Psoas muscle (tissue), 8 donors: ENCODE measurements around the gene P2RY6. TPM values are rescaled to one million over a fixed set of nuclear protein-coding genes. Genes with fewer than 3 reads are reported as not detected.

Experiments
- ATAC-seq, 4 donors: fragments of 200-7000 bp; cut with Tn5 transposase; one replicate each; pipeline ENCODE4 v1.9.1; 2020; ENCODE audit warnings: moderate library complexity in 3 of 4, mild to moderate bottlenecking in 2 of 4
- DNase-seq, 2 donors: peaks; one replicate each; pipeline ENCODE4 v3.0.0-alpha.2; 2020
- H3K27ac ChIP-seq: fragments of 200-600 bp; one replicate; pipeline ENCODE4 v1.8.0; 2022
- H3K27me3 ChIP-seq, 3 donors: fragments of 200-600 bp in 1 of 3; one replicate each; pipeline versions ENCODE4 v1.6.1 to v1.8.0; 2013 to 2022; ENCODE audit warnings: low read length in 2 of 3, mild to moderate bottlenecking in 2 of 3, moderate library complexity in 1 of 3; ENCODE audit not compliant: insufficient read depth in 3 of 3
- H3K36me3 ChIP-seq, 2 donors: fragments of 200-600 bp in 1 of 2; one replicate each; pipeline versions ENCODE4 v1.6.1 to v1.8.0; 2013 to 2022; ENCODE audit warnings: low read depth in 1 of 2, mild to moderate bottlenecking in 1 of 2, moderate library complexity in 1 of 2; ENCODE audit not compliant: insufficient read depth in 1 of 2
- H3K4me1 ChIP-seq: fragments of 200-600 bp; one replicate; pipeline ENCODE4 v1.8.0; 2022
- H3K4me3 ChIP-seq: fragments of 200-600 bp; one replicate; pipeline ENCODE4 v1.8.0; 2022; ENCODE audit warnings: mild to moderate bottlenecking
- H3K9me3 ChIP-seq: fragments of 200-600 bp; one replicate; pipeline ENCODE4 v1.8.0; 2022
- CTCF ChIP-seq: fragments of 200-600 bp; IDR thresholded peaks from one replicate; pipeline ENCODE4 v1.8.0; 2022; ENCODE audit warnings: antibody characterized with exemption
- WGBS, 3 donors: extraction: QIAGEN DNeasy Blood & Tissue Kit; methylation state at CpG; one replicate each; pipeline versions ENCODE4 v1.1.6 to v1.1.7; 2013; 5-methylcytosine and 5-hydroxymethylcytosine counted together
- intact Hi-C, 2 donors: fragments of 100-400 bp; cut with DNase I; formaldehyde crosslinking; loops; one replicate each; pipeline versions ENCODE4 v1.11.0 to v1.14.2; 2022
- polyA plus RNA-seq, 3 donors: library from polyadenylated mRNA; stranded (reverse); fragments of 200-250 nt; gene quantifications; one replicate each; pipeline ENCODE4 v1.2.3, GENCODE V29; 2013
- total RNA-seq, 4 donors: library from RNA; stranded (reverse); fragmentation: NEBNext Ultra II Directional in 2 of 4; extraction: Animal tissue kit (Norgen Biotek cat#: 25700) in 2 of 4; gene quantifications; one replicate each; pipeline versions ENCODE4 v1.2.1 to v1.2.4, GENCODE V29; 2021 to 2023
- donor health status: healthy with polysubstance abuse.
- donor health status: DM: no; HTN: no; CAD: no; lungs with moderate emphysema.
- donor health status: Bipolar disorder and iron deficiency.
- donor health status: healthy.
- donor health status: DM: yes; HTN: yes; CAD: no.
- donor health status: DM: no; HTN: no; CAD: no.
- donor health status: DM: no; HTN: no; CAD: no.
- donor health status: DM: yes; HTN: yes; CAD: no.

The P2RY6 gene
- total and polyA plus RNA-seq, 7 donors = 0.59 to 2.5 (median 1.3) TPM

- TF ChIP-seq CTCF = no peak
- Histone ChIP-seq H3K27me3 (no peaks in the 10 kb centered on the region), H3K27ac (peak overlapping the region; percentile 36), H3K4me3 (peak overlapping the region; percentile 62), H3K36me3 (peaks cover 0 to 7% of the 10 kb centered on the region in 2 donors), H3K9me3 (no peaks in the 10 kb centered on the region), H3K4me1 (peaks cover 17% of the 10 kb centered on the region)
- ATAC-seq = peak; percentile 37 to 72 (median 60)
- 7 to 20% (median 15%) methylated on average over 26 to 54 of the region's 54 CpGs for WGBS, 3 donors
- DNase-seq = no peak
- intact Hi-C loops = no loop called here
These were observed 70.5 kb downstream of the P2RY6 start for GRCh38 chr11:73342633-73343032.

GRCh38 chr11:73343076-73343873, 71.1 kb downstream of the P2RY6 start:
- Histone ChIP-seq H3K27me3 (no peaks in the 10 kb centered on the region), H3K4me3 (peak overlapping the region; percentile 62), H3K27ac (peak overlapping the region; percentile 36), H3K4me1 (peaks cover 17% of the 10 kb centered on the region), H3K36me3 (peaks cover 0 to 8% of the 10 kb centered on the region in 2 donors), H3K9me3 (no peaks in the 10 kb centered on the region)
- 32 to 54% (median 42%) methylated on average over 25 to 40 of the region's 40 CpGs for WGBS, 3 donors
- DNase-seq (no peak), ATAC-seq (peak; percentile 19 to 56 (median 36))
- no peak for TF ChIP-seq CTCF
- intact Hi-C loops = no loop called here

- peaks cover 17% of the 10 kb centered on the region for H3K4me1 ChIP-seq
- H3K9me3 ChIP-seq = no peaks in the 10 kb centered on the region
- 71 to 74% (median 72%) methylated on average over 18 to 20 of the region's 20 CpGs for WGBS, 3 donors
- DNase-seq = no peak
- TF ChIP-seq CTCF = no peak
- no peak overlapping the region for H3K4me3 ChIP-seq
- ATAC-seq = peak; percentile 14 to 50 (median 38)
- intact Hi-C loops = no loop called here
- H3K36me3 ChIP-seq = peaks cover 0 to 8% of the 10 kb centered on the region in 2 donors
- H3K27me3 ChIP-seq = no peaks in the 10 kb centered on the region
- peak overlapping the region; percentile 41 for H3K27ac ChIP-seq
These were observed 72.1 kb downstream of the P2RY6 start for GRCh38 chr11:73344191-73344607.

- Histone ChIP-seq H3K27ac (no peak overlapping the region), H3K4me1 (peaks cover 17% of the 10 kb centered on the region), H3K4me3 (no peak overlapping the region), H3K9me3 (no peaks in the 10 kb centered on the region), H3K36me3 (peaks cover 0 to 8% of the 10 kb centered on the region in 2 donors), H3K27me3 (no peaks in the 10 kb centered on the region)
- TF ChIP-seq CTCF = no peak
- intact Hi-C loops = no loop called here
- no peak for ATAC-seq
- DNase-seq = no peak
- 54 to 80% (median 58%) methylated on average over 5 of the region's 5 CpGs for WGBS, 3 donors
These were observed 73.5 kb downstream of the P2RY6 start for GRCh38 chr11:73345481-73346160.
